GM18870 (cell line): Measurements from ENCODE around the gene CRK.
"Not testable (repeated sequence)": the region's sequence is repeated elsewhere in the genome, so short reads cannot be mapped to it uniquely, and the experiment has no call there.

Source experiments
- ATAC-seq: cut with Tn5 transposase; IDR thresholded peaks from one replicate; pipeline ENCODE4 v1.9.1; 2021; ENCODE audit warnings: moderate library complexity; ENCODE audit not compliant: unreplicated experiment

The CRK gene

GRCh38 chr17:1469231-1469852 lies 13.3 kb upstream of the CRK start:
- no peak for ATAC-seq

GRCh38 chr17:1467898-1468492 lies 12.0 kb upstream of the CRK start:
- ATAC-seq, result no peak

GRCh38 chr17:1467258-1467657 lies 11.2 kb upstream of the CRK start:
- no peak for ATAC-seq

DNA sequence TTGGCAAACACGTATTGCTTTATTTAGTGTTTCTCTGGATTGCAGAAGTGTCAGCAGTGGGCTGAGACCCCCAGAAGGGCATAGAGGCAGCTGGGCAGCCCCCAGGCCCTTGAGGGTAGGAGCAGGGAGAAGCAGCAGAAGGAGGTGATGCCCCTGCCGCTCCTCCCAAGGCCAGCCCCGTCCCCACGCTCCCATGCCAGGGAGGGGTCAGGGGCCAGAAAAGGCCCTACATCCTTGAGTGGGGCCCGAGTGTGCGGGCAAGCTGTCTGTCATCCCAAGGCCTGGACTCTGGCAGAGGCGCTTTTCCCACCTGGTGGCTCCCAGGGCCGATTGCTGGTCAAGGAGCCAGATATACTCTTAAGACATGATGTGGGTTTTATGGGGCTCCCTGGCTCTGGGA lies 8.2 kb upstream of the CRK start:
- no peak for ATAC-seq

- no peak for ATAC-seq
These were observed 6.4 kb upstream of the CRK start for GRCh38 chr17:1462164-1463112.

DNA sequence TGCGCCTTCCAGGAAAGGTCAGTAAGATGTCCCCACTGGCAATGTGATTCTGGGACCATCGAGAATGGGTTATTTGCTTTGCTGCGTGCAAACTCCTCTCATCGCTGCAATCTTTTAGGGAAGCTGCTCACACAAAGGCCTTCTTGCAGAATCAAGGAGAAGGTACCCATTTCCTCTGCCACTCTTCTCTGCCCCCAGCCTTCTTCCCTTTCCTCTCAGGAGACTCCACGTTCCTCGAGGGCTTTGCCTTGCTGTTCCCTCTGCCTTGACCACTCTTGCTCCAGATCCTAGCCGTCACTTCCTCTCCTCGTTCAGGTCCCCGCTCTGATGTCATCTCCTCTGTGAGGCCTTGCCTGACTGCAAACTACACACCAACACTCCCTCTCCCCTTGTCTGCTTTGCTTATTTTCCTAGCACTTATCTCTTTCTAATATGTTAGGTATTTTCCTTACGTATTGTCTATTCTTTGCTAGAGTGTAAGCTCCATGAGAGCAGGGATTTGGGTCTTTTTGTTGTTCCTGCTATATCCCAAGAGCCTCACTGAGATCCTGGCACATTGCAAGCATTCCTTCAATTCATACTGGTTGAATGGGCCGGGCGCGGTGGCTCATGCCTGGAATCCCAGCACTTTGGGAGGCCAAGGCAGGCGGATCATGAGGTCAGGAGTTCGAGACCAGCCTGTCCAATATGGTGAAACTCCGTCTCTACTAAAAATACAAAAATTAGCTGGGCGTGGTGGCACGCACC lies 5.3 kb upstream of the CRK start:
- ATAC-seq, result no peak

GRCh38 chr17:1460233-1460632 lies 4.2 kb upstream of the CRK start:
- no peak for ATAC-seq

GRCh38 chr17:1455291-1455796 lies 688 bp downstream of the CRK start:
- ATAC-seq, result peak; percentile 18

DNA sequence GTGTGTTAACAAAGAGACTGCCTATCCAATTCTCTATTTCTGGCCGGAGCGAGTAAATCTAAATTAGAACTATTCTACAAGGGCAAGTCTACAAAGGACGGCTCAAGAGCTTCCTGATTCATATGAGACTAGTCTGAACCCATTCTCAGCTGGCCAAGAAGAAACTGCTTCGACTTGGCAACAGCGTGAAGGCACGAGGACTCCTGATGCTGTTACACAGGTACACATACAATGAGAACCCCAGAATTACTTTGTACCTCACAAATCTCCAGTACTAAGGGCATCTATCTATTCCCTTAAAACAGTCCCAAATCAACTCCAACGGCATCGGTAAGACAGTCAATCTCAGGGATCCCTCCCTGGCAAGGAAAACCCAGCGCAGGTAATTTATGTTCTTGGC lies 1.5 kb downstream of the CRK start:
- no peak for ATAC-seq

DNA sequence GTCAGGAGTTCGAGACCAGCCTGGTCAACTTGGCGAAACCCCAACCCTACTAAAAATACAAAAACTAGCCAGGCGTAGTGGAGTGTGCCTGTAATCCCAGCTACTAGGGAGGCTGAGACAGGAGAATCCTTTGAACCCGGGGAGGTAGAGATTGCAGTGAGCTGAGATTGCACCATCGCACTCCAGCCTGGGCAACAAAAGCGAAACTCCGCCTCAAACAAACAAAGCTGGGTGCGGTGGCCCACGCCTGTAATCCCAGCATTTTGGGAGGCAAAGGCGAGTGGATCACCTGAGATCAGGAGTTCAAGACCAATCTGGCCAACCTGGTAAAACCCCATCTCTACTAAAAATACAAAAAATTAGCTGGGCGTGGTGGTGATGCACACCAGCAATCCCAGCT lies 2.3 kb downstream of the CRK start:
- not testable (repeated sequence) for ATAC-seq

DNA sequence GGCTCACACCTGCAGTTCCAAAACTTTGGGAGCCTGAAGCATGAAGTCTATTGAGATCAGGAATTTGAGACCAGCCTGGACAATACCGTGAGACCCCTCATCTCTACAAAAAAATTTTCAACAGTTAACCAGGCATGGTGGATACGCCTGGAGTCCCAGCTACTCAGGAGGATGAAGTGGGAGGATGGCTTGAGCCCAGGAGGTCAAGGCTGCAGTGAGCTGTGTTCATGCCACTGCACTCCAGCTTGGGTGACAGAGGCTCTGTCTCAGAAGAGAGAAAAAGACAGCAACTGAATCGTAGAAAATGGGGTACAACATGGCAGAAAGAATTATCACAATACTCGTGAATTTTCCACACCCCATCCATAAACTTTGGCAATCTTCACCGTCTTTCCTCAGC lies 3.2 kb downstream of the CRK start:
- ATAC-seq, result no peak

- ATAC-seq, result not testable (repeated sequence)
These were observed 5.8 kb downstream of the CRK start for GRCh38 chr17:1450261-1450660.

DNA sequence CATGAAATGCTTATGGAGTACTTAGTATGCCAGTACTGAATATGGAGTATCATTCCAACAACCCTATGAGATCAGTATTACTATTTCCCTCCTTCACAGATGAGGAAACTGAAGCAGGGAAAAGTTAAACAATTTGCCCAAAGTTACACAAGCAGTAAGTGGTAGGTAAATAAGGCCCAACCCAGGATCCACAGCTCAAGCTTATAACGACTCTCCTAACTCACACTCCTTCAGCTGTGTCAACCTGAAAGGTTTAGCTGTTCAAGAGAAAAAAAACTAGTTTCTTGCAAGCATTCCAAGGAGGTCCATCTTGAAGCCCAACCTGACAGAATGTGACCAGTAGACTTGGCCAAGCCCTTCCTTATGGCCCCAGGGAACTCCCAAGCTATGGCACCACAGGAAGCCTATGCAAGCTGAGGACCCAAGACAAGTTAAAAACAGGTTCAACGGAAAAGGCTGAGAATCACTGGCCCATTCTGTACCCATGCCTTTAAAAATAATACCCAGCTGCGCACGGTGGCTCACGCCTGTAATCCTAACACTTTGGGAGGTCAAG lies 6.5 kb downstream of the CRK start:
- no peak for ATAC-seq

- ATAC-seq, result no peak
These were observed 9.0 kb downstream of the CRK start for GRCh38 chr17:1447052-1447451.

GRCh38 chr17:1446201-1446600 lies 9.8 kb downstream of the CRK start:
- ATAC-seq, result no peak

DNA sequence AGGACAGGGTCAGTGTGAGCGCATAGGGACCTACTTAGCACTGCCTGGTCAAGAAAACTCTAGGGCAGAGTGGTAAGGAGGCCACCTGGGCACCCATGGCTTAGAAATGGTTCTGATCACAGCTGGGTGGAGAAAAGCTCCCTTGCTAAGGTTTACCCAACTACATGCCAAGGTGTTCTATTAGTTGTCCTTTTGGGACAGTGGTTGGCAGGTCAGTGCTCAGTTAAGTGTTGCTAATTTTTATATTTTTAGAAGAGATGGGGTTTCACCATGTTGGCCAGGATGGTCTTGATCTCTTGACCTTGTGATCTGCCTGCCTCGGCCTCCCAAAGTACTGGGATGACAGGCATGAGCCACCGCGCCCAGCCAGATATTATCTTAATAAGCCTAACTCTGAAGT lies 10.3 kb downstream of the CRK start:
- ATAC-seq, result not testable (repeated sequence)

- ATAC-seq, result not testable (repeated sequence)
These were observed 13.3 kb downstream of the CRK start for GRCh38 chr17:1442721-1443120.

GRCh38 chr17:1442187-1442586 lies 13.8 kb downstream of the CRK start:
- ATAC-seq, result no peak

DNA sequence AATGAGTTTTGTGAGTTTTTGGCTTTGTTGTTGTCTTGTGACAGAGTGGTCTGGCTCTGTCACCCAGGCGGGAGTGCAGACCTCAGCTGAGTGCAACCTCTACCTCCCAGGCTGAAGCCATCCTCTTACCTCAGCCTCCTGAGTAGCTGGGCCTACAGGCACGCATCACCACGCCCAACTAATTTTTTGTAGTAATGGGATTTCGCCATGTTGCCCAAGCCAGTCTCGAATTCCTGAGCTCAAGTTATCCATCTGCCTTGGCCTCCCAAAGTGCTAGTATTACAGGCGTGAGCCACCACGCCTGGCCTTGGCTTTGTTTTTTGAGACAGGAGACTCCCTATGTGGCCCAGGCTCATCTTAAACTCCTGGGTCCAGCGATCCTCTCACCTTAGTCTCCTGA lies 15.1 kb downstream of the CRK start:
- ATAC-seq, result no peak

DNA sequence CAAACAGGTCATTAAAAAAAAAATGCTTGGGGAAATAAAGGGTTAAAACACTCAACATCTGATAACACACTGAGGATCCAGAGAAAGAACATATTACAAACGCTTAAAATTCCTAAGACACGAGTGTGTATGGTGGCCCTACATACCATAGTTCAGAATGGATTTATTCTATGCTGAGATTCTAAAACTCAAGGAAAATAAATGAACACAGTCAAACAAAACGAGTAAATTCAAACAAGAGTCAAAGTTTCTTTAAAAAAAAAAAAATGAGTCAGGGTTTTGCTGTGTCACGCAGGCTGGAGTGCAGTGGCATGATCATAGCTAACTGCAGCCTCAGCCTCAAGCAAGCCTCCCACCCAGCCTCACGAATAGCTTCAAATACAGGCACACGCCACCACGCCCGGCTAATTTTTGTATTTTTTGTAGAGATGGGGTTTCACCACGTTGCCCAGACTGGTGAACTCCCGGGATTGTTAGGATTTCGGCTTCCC lies 17.4 kb downstream of the CRK start:
- no peak for ATAC-seq

GRCh38 chr17:1435326-1435725 lies 20.7 kb downstream of the CRK start:
- no peak for ATAC-seq
